Spleen (tissue), 7 donors: ENCODE data around the gene CWC22.

Experiments
- CTCF ChIP-seq, 11 experiments: fragments of 200-600 bp in 7 of 11; fragments of 450-650 bp in 4 of 11; sonication (generic) in 4 of 11; IDR thresholded peaks in 8 of 11; conservative IDR thresholded peaks in 3 of 11; 1 replicate in 7 of 11; 2 replicates in 4 of 11; pipeline versions ENCODE4 v1.4.0 to v1.8.0; 2016 to 2021; ENCODE audit warnings: antibody characterized with exemption in 11 of 11, inconsistent platforms in 4 of 11, mild to moderate bottlenecking in 1 of 11
- POLR2A ChIP-seq, 3 donors: fragments of 450-650 bp; IDR thresholded peaks; one replicate each; pipeline ENCODE4 v1.5.1; 2017; ENCODE audit warnings: antibody characterized with exemption in 3 of 3, mild to moderate bottlenecking in 1 of 3
- donor health status: DM: no; HTN: no; CAD: no; lungs with moderate emphysema.
- donor health status: DM: no; HTN: no; CAD: no.
- donor health status: DM: no; HTN: no; CAD: no.

GRCh38 chr2:179965291-179966258 is 41.5 kb downstream of the CWC22 start:
- TF ChIP-seq POLR2A (IDR thresholded peaks at IDR 0.05) = no peak
- TF ChIP-seq CTCF (IDR thresholded peaks at IDR 0.05 in 8 of 11, conservative IDR thresholded peaks at IDR 0.05 in 3 of 11) = no peak
